Right lung (tissue), 5 donors: ENCODE results near the gene PLPPR1. TPM values are rescaled to one million over a fixed set of nuclear protein-coding genes. Genes with fewer than 3 reads are reported as not detected.
"Not testable (repeated sequence)": the region's sequence is repeated elsewhere in the genome, so short reads cannot be mapped to it uniquely, and the experiment has no call there.

Experiments used
- DNase-seq, 2 donors: peaks; one replicate each; pipeline ENCODE4 v3.0.0-alpha.2; 2013
- polyA plus RNA-seq, 5 donors: library from polyadenylated mRNA; unstranded; fragments of 120-200 nt; gene quantifications; one replicate each; pipeline versions ENCODE4 v1.2.1 to v1.2.3, GENCODE V29; 2013; ENCODE audit warnings: inconsistent platforms in 1 of 5, low replicate concordance in 1 of 5; ENCODE audit not compliant: insufficient read length in 5 of 5, insufficient read depth in 1 of 5

Gene PLPPR1
- polyA plus RNA-seq, 5 donors = 18.2 to 24.7 (median 21.6) TPM

DNA sequence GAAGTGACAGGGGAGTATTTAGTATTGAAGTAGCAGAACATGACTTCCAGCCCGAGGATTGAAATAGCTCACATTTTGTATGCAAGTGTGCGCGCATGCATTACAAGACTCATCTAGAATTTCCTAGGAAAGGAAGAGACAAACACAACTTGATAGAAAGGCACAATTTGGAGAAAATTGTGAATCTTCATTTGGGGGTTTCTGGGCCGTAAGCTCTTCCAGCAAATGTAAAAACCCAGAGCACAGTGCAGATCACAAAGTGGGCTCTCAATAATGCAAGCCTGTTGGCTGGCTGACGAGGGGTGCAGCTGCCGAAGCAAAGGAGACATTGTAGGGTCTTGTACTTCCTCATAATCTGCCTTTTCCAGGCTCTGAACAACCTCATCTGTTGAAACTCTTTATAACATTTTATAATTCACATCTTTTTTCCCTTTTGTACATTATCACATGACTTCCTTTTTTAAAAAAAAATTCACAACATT is 247.3 kb downstream of the PLPPR1 start:
- no peak for DNase-seq

DNA sequence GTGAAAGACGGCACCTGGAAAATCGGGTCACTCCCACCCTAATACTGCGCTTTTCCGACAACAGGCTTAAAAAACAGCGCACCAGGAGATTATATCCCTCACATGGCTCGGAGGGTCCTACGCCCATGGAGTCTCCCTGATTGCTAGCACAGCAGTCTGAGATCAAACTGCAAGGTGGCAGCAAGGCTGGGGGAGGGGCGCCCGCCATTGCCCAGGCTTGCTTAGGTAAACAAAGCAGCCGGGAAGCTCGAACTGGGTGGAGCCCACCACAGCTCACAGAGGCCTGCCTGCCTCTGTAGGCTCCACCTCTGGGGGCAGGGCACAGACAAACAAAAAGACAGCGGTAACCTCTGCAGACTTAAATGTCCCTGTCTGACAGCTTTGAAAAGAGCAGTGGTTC is 262.5 kb downstream of the PLPPR1 start:
- not testable (repeated sequence) for DNase-seq

DNA sequence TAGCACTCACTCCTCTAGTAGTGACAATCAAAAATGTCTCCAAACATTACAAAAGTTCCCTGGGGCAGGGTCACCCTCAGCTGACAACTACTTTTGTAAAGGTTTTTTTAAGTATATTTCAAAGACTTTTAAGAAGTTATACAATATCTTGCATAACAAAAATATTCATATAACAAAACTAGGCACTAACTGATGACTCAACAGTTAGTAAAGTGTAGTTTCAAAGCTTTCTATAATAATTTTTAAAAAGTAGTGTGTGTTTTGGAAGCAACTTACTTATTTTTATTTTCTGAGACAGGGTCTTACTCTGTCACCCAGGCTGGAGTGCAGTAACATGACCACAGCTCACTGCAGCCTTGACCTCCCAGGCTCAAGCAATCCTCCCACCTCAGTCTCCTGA is 271.4 kb downstream of the PLPPR1 start:
- no peak for DNase-seq

DNA sequence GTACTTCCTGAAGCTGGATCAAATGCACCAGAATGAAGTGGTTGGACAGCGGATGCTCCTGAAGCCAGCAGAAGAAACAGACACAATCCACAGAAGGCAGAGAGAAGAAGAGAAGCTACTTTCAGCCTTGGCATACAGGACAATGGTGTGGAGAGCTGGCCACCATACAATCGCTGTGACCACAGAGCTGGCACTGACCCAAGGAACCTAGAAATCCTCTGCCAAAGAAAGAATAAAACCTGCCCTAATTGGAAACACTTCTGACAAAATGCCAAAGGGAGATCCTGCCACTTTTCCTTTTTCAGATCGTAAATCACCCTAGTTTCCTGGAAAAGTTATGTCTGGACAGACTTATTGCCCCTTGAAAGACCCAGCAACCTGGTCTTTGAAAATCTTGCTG is 278.5 kb downstream of the PLPPR1 start:
- DNase-seq = no peak

DNA sequence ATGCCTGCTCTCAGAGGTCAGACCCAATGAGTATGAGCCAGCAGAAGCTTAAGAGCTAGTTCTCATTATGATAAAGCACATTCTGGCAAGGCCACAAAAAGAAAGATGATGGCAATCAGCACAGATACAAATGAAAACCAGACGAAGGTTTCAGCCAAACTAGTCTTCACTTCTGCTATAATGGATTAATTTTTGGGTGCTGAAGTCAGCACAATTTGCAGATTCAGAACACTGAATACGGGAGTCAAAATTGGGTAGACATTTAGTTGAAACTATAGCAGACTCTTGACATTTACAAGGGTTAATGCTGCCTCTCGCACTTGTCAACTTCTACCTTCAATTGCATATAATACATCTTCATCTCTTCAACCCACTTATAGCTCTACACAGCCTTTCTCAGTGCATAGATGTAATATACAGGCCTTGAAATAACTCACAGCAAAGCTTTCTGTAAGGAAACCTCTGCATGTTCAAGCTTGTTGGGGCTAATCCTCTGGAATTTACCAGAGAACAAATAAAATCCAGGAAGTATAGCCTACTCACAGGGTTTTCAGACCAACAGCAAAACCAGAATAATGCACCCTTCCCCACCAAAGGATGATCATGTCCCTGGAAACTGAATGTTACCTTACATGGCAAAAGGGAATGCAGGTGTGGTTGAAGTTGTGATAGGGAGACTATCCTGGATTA is 279.1 kb downstream of the PLPPR1 start:
- DNase-seq = no peak

DNA sequence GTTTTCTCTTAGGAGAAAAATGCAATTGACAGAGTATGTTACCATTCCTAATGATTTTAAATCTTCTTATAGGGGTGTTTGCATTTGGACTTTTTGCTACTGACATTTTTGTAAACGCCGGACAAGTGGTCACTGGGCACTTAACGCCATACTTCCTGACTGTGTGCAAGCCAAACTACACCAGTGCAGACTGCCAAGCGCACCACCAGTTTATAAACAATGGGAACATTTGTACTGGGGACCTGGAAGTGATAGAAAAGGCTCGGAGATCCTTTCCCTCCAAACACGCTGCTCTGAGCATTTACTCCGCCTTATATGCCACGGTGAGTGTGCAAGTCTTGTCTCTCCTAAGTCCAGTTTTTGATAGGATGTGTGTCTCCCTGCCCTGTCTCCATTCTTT is 280.6 kb downstream of the PLPPR1 start:
- DNase-seq = no peak

DNA sequence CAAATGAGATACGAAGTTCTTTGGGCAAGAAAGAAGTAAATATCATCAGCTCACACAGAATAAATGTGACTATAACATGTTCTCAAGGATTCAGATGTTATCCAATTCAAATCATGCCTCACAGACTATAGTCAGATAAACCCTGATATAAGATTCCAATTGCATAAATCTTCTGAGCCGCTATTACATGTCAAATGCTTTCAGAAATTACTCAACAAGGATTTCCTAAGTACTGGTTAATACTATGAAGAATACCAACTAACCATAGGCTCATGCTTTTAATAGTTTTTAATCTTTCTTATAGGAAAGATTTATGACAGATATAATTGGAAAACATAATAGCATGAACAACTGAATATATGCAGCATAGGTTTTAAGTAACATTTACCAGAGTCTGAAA is 282.7 kb downstream of the PLPPR1 start:
- no peak for DNase-seq

DNA sequence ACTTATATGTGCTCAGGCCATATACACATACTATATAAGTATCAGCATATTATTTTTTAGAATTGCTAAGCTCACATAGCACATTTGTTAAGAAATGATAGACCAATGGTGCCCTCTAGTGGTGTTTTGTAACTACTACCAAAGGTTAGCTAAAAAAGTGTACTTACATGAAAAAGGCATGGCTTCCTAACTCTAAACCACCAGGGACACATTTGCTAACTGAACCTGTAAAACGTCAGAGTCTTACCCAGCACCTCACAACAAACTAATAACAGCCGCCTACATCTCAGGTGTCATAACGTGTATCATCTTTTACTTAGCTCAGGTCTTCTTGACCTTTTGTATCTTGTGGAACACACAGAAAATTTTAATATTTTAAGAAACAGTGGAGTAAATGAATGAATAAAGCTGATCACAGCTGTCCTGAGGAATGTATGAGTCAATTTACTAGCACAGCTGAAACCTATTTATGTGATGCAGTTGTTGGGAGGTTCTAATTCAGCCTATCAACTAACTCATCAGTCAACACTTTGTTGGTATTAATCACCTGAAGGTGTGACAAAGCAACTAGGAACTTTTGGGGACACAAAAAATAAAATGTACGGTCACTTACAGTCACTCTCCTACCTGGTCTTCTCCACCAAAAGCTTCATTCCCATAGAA is 283.4 kb downstream of the PLPPR1 start:
- peak; percentile 56 to 71 for DNase-seq

DNA sequence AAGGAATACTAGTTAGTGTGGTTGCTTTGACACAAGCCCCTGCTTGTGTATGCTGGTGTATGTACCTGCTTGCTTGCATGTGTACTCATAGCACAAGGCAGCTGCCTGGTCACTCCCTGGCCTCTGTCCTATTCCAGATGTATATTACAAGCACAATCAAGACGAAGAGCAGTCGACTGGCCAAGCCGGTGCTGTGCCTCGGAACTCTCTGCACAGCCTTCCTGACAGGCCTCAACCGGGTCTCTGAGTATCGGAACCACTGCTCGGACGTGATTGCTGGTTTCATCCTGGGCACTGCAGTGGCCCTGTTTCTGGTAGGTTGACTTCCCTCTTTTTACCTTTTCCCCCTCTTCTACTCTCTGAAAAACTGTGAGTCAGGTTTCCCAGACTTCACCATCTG is 284.1 kb downstream of the PLPPR1 start:
- no peak for DNase-seq

DNA sequence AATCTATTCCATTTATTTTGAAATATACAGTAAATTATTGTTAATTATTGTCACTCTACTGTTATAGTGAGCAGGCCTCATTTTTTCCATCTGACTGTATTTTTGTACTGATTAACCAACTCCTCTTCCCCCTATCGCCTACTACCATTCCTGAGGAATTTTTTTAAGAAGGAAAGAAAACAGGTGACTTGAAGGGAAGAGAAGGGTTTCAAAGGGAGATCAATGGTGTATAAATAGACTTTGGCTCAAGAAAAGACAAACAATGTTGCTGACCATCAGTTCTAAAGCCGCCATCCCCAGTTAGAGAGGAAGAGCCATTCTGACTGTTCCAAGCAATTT is 286.6 kb downstream of the PLPPR1 start:
- no peak for DNase-seq

DNA sequence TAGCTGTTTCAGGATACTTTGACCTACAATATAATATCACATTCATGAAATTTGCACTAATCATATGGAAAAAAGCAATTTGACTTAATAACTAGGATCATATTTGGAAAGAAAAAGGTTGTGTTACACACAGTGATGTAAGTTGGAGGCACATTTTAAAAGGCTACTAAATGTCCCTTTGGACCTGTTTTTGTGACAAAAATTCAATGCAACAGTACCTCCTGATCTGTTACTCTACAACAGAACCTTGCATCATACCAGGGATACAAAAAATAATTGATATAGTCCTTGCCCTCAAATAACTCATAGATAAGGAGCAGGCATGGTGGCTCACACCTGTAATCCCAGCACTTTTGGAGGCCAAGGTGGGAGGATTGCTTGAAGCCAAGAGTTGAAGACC is 289.2 kb downstream of the PLPPR1 start:
- no peak for DNase-seq

DNA sequence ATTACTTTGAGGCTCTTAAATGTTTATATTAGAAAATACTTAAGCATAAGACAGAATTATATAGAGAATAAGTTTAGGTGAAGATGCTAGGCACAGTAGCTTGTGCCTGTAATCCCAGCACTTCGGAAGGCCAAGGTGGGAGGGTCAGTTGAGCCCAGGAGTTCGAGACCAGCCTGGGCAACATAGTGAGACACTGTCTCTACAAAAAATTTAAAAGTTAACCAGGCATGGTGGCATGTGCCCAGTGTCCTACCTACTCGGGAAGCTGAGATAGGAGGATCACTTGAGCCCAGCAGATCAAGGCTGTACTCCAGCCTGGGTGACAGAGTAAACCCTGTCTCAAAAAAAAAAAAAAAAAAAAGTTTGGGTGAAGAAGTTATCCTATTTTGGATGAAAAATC is 294.6 kb downstream of the PLPPR1 start:
- DNase-seq = no peak

DNA sequence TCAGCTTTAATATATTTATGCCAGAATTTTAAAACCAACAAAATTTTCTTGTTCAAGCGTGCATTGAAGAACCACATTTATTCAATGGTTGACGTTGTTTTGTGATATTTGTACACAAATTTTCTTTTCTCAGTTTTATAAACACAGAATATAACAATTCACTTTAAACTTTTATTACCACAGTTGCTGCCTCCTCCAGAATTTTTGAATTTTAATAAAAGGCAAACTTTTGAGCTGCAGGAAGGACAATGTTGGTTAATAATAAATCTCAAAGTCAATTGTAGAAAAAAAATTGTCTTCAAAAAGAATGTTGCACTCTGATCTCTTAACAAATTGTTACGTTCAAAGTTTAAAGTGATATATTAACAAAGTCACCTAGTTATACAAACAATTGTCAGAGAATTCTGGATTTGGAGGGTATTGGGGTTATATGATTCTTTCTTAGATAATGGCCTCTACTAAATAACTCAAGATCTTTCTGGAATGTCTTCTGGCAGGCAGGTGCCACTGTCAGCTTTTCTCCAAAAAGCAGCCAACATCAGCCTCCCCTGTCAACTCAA is 295.8 kb downstream of the PLPPR1 start:
- DNase-seq = no peak

DNA sequence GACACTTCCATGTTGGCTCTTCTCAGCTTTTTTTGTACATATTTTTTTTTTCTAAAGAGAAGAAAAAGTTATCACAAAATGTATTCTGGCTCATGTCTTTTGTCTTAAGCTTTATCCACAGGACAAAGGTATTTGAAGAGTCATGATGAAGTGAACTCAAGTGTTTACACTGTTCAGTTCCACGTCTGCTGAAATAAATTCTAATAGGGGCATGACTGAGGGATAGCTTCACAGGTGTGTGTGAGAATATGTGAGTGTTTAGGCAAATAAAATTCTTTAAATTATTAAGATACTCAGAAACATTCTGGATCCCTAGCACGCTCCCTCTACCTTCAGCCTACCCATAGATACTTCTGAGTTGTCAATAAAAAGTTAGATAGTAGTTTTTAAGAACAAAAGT is 296.5 kb downstream of the PLPPR1 start:
- DNase-seq = no peak

DNA sequence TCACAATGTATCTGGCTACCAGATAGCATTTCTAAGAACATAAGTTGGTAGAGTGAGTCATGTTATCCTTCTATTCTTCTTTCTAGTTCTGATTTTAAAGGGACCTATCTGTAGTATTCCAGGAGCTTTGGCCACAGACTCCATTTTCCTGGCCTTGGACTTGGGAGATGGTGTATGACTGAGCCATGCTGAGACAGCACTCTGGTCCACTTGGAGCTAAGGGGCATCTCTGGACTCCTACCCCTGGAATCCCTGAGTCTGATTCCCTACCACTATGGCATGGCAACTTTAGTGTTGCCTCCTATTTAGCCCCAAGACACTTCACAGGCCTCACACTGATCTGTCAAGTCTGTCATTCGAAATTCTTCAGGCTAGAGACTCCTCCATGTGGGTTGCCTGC is 297.5 kb downstream of the PLPPR1 start:
- no peak for DNase-seq

DNA sequence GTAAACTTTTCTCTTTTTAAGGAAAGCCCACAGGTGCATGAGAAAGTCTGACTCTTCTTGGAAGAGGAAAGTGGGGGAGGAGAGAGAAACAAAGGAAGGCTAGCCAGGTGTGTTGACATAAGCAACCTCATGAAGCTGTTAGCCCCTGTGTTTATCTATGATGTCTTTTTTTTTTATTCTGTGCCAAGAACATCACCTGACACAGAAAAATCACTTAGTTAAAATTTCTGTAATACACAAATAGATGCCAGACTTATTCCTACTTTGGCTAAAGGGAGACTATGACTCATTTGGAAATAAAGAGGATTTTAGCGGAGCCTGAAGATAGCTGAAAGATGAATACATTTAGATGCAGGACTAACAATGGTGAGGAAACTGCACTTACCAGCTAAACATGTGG is 298.0 kb downstream of the PLPPR1 start:
- DNase-seq = no peak

DNA sequence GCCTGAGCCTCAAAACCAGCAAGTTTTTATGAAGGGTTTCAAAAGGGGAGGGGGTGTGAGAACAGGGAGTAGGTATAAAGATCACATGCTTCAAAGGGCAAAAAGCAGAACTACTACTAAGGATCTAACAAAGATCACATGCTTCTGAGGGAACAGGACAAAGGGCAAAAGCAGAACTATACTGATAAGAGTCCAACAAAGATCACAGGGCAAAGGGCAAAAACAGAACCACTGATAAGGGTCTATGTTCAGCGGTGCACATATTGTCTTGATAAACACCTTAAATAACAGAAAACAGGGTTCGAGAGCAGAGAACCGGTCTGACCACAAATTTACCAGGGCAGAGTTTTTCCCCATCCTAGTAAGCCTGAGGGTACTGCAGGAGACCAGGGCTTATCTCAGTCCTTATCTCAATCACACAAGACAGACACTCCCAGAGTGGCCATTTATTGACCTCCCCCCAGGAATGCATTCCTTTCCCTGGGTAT is 298.9 kb downstream of the PLPPR1 start:
- DNase-seq = not testable (repeated sequence)

DNA sequence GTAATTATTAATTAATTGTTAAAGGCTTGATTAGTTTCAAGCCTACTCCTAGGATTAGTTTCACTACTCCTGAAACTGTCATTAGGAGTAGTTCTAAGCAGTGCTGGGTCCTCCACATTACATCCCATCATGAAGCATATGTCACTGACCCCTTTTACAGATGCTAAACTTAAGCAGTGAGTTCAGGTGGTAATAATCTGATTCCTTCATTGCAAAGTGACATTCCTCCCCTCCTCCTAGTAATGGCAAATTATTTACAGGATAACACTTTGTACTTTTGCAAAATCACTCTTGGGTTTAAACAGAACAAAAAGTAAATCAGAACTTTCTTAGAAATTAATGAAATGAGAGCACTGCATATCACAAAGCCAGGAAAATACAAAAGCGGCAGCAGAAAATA is 303.8 kb downstream of the PLPPR1 start:
- no peak for DNase-seq

DNA sequence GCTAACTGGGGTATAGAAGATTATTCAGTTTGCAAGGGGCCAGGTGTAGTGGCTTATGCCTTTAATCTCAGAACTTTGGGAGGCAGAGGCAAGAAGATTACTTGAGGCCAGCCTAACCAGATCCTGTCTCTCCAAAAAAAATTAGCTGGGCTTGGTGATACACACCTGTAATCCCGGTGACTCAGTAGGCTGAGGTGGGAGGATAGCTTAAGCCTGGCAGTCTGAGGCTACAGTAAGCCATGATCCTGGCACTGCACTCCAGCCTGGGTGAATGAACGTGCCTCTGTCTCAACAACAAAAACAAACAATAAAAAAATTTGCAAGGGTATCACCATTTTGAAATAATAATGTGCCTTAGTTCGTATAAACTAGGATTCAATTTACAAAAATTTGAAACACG is 305.0 kb downstream of the PLPPR1 start:
- no peak for DNase-seq

DNA sequence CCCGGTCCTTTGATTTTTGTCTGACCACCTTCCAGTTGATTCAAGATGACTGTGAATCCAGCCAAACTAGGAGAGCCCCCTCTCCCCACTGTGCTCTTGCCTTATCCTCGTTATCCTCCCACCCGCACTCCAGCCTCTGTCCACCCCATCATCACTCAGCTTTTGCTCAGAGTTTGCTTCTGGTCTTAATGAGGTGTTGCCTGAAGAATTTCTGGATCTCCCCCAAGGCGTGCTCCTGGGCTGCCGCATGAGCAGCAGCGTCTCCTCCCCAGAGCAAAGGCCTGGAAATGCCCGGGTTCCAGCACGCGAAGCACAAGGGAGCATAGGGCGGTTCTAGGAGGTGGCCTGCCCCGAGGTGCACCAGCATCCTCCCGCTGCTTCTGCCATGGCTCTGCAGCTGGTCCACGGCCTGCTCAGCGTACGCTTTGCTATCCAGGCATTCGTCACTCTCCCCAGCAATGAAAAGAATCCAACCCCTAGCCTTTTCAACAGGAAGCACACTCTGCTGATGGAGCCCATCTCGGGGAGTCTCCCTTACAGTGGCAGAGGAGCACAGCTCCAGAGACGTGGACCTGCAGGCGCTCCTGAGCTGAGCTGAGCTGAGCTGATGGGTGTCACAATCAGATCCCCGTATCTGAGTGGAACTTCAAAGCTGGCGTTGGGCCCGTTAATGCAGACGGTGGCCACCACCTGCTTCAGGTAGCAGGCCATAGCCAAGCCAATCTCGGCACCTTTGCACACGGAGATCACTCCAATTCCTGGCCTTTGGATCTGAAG is 305.6 kb downstream of the PLPPR1 start:
- DNase-seq = no peak

DNA sequence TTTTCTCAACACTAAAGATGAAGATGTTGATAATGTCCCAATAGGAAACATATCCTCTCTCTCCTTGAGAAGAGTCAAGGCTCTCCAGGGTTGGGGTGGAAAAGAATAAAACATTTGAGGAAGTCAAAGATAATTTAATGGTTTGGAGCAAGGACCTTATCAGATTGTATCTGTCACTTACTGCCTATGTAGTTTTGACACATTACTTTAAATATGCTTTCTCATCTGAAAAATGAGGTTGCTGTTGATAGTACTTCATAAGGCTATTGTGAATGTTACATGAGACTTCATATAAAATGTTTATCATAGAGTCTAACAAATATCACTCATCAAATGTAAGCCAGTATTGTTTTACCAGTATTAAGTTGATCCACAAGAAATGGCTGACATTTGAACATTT is 307.6 kb downstream of the PLPPR1 start:
- no peak for DNase-seq

DNA sequence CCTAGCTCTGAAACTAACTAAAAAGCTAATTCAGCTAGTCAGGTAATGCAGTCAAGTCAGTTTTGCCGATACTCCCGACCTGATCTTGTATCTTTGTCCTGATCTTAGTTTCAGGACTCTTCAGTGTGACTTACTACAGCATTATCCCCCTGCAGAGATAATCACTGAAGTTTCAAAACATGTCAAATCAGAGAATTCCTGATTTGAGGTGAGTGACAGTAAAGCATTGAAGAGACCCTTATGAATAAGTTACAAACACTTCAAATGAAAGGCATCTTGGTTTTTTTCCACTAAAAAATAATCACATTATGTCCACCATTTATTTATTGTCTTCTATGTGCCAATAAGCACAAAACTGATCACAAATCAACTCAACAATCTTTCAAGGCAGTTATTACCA is 308.7 kb downstream of the PLPPR1 start:
- DNase-seq = no peak

DNA sequence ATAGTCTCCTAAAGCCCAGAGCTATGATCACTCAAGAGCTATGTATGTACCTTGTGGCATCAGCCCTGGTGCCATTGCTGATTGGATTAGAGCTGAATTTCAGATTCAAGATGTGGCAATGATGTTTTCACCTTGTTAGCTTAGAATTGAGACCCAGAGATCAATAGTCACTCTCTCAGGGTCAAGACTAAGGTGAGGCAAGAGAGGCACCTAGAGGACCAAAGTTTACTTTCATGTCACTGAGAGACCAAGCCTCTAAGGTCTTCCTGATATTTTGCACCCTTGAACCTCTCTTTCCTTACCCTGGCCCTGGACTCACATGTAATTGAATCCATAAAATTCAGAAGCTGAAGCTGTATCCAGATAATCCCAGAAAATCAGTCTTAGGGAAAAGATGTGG is 313.4 kb downstream of the PLPPR1 start:
- DNase-seq = no peak
